GM18505 (cell line): ENCODE measurements around the gene PRPF6.

Experiments used
- ATAC-seq: cut with Tn5 transposase; IDR thresholded peaks from one replicate; pipeline ENCODE4 v1.9.1; 2021; ENCODE audit not compliant: unreplicated experiment
- POLR2A ChIP-seq: IDR thresholded peaks from 4 replicates; pipeline ENCODE4 v1.6.1; 2011; ENCODE audit warnings: borderline replicate concordance; ENCODE audit not compliant: insufficient read depth, insufficient read length; ENCODE audit errors: extremely low read depth

PRPF6 gene

DNA sequence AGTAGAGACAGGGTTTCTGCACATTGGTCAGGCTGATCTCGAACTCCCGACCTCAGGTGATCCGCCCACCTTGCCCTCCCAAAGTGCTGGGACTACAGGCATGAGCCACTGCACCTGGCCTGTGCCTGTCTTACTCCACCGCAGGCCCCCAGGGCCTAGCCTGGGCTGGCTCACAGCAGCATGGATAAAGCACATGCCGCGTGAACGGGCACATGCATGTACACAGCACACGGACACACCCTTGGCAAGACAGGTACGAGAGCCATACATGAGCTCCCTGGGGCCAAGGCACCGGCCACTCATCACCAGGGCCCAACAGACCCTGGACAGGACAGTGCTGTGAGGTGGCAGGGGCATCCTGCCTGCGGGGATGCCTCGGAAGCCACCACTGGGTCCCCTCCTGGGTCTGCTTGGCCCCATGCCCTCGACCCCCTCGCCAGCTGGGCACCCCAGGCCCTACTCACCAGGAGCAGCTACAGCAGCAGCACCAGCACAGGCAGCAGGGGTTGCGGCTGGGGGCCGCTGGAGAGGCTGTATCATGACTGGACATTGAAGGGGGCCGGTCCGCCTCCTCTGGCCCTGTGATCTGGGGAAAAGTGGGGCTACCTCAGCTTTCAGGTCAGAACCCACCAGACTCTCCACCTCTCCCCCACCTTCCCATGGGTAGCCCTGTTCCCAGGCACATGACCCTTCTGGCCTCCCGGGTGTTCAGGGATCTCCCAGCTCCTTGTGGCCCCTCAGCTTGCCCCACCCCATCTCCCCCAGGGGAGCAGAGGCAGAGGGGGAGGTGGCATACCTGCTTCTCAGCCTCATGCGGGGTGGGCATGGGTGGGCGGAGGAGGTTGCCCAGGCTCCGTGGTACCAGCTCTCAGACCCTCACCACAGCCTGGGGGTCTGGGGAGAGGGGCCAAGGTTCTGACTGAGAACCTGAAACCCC is 95.4 kb downstream of the PRPF6 start:
- TF ChIP-seq POLR2A = no peak
- no peak for ATAC-seq

DNA sequence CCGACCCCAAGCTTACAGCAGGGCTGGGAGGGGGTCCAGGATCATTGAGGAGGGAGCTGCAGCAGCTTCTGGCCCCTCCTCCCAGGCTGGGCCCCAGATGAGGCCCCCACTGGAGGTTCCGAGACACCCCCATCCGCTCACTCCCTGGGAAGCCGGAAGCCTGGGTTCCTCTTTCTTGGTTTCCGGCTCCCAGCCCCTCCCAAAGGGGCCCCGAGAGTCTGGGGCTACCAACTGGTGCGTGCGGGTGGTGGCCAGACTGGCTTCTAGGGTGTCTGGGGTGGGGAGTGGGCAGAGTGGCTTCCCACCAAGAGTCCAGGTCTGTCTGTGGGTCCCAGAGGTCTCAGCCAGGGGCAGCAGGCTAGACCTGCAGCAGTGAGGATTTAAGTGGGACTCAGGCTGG is 96.2 kb downstream of the PRPF6 start:
- no peak for ATAC-seq
- no peak for TF ChIP-seq POLR2A

DNA sequence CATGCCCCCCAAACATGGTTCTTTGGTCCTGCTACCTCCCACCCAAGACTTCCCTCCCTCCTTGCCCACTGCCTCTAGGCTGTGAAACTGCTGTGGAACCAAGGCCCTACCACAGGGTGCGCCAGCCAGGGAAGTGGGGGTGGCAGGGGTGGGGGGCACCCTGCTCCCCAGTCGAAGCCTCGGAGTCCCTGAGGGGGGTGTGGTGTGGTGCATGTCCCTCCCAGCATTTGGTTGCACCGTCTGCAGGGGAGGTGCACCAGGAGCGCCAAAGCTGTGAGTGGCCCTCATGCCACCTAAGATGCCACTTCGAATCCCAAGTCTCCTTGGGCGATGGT is 96.6 kb downstream of the PRPF6 start:
- no peak for TF ChIP-seq POLR2A
- ATAC-seq = no peak

DNA sequence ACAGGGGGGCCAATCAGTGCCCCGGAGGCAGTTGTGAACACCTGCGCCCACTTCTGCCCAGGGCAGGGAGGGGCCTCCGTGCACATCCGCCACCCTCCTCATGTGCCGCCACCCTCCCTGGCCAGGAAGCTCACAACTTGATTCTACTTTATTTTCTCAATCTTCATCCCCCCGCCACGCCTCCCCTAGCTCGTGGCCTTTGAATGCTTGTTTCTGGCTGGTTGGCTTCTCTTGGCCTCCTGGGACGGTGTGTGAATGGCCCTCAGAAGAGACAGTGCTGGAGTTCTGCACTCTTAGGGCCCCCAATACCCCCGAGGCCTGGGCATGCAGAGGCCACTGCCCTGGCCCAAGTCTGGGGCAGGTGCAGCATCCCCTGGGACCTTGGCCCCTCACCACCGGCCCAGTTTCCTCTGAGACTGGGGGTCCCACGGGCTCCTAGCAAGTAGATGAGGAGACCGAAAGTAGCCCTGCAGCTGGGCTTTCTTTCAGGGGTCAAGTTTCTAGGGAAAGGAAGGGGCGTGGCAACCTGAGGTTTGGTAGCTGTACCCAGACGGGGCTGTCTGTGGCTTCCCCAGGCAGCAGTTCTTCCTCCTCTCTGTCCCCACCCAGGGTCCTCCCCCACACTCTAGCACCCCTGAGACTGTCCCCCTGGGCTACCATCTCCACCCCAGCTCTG is 97.1 kb downstream of the PRPF6 start:
- ATAC-seq = no peak
- TF ChIP-seq POLR2A = no peak

DNA sequence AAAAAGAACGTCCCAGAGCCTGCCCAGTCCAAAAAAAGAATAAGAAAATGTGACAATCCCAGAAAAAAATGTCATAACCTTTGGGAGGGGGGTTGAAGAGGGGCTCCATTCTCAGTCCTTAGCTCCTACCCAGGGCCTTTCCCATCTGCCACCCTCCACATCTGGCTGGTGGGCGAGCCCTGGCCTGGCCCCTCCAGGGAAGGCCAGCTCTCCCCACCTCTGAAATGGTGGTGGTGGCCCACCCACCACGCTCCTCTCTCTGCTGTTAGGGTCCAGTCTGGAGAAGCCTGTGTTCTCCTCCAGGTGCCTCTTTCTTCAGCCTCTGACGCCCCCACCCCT is 98.0 kb downstream of the PRPF6 start:
- no peak for TF ChIP-seq POLR2A
- ATAC-seq = no peak

DNA sequence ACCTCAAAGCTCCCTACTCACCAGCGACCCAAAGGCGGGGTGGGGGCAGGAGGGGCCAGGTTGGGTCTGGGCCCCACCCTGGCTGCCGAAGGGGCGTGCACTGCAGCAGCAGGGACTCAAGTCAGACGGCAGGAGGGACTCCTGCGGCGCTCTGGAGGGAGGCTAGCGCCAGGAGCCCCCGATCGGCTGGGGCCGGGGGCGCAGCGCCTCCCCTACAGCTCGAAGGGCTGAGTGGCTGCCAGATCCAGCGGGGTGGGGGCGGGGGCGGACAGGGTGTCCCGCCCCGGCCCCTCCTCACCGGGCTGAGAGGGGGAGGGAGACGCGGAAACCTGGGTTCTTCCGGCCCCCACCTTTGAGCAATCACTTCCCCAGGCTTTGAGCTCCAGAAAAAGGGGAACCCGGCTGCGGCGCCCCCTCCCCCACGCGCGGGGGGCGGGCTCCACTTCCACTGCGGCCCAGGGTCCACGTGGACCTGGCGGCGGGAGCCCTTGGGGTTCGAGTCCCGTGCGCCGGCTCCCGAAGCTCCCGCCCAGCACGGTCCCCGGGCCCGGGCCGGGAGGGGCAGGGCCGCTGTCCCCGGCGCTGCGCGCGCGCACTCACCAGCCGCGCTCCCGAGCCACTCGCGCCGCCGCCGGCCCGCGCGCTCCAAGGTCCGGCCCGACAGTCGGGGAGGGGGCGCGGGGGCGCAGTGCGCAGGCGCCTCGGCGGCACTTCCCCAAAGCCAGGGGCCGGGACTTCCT is 98.5 kb downstream of the PRPF6 start, which contains the start of gene RGS19:
Gene RGS19 (minus strand): TSS at position 246 of the 740 bp plus-strand sequence. CDS start 2,632 bp downstream, outside the sequence.
- ATAC-seq = no peak
- TF ChIP-seq POLR2A = peak; percentile 51

DNA sequence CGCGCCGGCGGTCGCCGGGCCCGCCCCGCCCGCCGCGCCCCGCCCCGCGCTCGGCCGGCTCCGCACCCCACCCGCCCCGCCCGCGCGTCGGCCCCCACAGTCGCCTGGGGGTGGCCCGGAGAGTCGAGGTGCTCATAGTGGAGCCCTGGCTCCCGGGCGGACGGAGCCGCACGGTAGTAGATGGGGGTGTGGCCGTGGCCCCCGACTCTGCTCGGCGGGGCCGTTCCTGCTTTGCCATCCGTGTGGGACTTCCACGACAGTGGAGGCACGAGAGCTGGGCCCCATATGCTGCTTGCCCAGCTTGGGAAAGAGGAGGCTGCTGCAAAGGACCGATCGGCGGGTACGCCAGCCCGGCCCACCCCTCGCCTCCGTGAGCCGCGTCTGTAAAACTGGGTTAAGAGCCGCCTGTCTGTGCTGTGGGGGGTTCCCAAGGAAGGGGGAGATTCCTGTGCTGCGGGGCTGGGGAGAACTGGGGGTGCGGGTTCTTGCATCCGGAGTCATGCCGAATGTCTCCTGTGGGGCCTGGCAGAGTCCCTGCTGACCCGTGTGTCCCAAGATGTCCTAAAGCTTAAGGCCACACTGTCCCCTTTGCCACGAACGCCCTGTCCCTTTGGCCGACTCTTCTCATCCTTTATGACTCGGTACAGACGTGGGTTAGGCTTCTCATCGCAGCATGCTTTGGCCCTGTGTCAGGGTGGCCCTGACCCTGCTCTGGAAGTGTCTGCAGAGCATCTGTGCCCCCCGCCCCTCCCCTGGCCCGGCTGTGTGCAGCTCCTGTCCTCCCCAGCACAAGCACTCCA is 99.3 kb downstream of the PRPF6 start, which contains the start of gene OPRL1:
Gene OPRL1 (plus strand): TSS at position 70 of the 800 bp plus-strand sequence. CDS start 12,639 bp downstream, outside the sequence.
- TF ChIP-seq POLR2A = no peak
- ATAC-seq = no peak

DNA sequence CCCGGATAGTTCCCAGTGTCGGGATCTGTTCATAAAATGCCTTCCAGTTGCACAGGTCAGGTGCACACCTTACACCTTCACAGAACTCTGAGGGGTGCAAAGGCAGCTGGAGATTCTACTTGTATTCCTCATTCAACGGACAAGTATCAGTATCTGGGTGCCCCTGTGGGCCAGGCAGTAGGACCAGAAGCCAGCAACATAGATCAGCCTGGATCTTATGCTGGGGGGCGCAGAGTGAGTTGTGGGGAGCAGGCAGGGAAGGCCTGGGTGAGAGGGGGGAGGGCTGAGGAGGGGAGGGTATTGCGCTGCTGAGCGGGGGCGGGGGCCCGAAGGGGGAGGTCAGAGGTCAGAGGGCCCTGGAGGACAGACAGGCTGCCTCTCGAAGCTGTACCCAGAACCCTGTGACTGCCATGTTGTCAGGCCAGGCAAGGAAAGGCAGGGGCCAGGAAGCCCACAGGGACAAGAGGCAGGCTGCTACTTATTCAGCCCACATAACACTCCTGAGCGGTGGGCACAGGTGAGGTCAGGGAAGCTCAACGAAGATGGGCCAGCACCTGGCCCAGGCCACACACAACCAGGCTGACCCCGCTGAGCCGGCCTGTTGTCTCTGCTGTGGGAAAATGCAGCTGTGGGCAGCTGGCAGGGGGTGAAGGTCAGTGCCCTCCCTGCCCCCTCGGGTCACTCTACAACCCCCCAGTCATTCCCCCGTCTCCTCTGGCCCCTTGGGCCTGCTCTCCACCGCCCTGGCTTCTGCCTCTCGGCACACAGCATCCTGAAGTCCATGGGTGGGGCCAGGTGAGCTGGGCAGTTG is 100.1 kb downstream of the PRPF6 start:
- no peak for ATAC-seq
- TF ChIP-seq POLR2A = no peak

DNA sequence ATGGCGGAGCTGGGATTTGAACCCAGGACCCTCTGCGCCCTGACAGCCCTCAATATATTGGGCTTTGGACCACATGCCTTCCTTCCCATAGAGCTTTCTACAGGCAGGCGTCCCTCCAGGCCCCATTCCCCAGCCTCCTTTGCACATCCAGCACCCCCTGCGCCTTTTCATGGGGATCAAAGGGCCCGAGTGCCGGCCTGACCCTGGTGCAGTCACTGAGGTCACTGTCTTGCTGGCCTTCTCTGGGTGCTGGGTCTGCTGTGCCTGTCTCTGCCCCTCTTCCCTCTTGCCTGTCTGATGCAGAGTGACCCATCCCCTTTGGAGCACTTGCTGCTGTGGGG is 100.7 kb downstream of the PRPF6 start:
- TF ChIP-seq POLR2A = no peak
- no peak for ATAC-seq

DNA sequence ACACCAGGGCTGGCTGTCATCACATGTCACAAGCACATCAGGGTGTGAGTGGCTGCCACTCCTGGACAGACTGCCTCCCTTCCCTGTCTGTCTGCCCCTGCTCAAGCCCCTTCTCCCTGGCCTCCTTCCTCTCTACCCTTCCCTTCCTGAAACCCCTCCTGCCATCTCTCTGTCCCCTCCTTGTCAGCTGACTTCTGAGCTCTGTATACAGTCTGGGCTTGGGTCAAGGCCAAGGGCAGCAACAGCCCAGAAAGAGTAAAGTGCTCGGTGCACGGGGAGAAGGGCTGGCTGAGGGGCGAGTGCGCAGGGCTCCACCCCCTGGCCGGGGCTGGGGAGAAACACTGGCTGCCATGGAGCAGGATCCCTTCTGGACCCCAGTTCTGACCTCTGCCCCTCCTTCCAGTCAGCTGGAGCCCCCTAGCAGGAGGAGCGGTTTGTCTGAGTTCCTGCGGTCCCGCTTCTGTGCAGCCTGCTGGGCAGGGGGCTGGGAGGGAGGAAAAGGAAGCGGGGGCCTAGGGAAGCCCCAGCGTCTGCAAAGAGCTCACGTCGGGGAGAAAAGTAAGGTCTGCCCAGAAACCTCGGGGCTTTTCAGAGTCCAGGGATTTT is 101.3 kb downstream of the PRPF6 start:
- no peak for TF ChIP-seq POLR2A
- no peak for ATAC-seq
